Measurements from ENCODE around the gene CDK5R2. TPM values are rescaled to one million over a fixed set of nuclear protein-coding genes. Genes with fewer than 3 reads are reported as not detected.

CDK5R2 gene
- total and polyA plus RNA-seq, 12 donors = 0.09 TPM; not detected in 11

DNA sequence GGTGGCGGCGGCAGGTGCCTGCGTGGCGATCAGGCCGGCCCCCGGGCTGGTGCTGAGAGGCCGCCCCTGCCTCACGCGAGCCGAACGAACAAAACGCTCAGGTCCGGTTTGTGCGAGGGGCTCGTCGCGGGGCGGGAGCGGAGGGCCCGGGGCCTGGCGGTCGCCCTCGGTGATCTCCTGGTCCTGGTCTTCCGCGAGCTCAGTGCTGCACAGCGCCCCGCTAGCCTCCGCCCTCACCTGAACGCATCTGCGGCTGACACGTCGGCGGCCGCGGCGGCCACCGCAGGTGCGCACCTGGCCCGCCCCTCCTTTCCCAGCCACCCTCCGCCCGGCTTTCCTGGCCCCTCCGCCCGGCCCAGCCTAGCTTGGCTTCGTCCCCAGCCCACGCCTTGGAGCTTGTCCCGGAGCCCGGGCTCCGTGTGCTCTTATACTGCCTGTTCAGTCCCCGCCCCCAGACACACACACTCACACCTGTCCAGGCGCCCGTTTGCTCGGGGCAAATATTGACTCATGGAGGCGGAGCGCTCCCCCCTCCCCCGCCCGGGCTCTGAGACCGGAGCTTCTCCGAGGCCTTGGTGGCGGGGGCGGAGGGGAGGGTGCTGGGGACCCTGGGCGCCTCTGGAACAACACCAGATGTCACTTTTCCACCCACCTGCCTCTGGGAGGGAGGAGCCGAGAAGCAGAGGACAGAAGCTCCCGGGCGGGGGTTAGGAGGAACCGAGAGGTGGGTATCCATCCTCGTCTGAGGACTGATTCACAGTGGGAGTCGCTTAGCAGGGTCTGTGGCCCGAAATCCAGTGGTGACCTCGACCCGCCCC is 42.3 kb downstream of the CDK5R2 start:
- H3K27ac ChIP-seq = no peak overlapping the region
- ATAC-seq (peak in 3 of 8 donors; percentile 7 to 33 (median 20)), DNase-seq (no peak)
- TF ChIP-seq CTCF (IDR thresholded peaks at IDR 0.05) = no peak
- peaks cover 18 to 25% (median 21%) of the 10 kb centered on the region in 9 donors for H3K4me1 ChIP-seq
- intact Hi-C loops (cut with DNase I) = no loop called here
- peak overlapping the region in 1 of 10 donors; percentile 1 for H3K4me3 ChIP-seq
- peaks cover 20 to 99% (median 93%) of the 10 kb centered on the region in 7 donors for H3K27me3 ChIP-seq
- H3K36me3 ChIP-seq = no peaks in the 10 kb centered on the region
- 1 to 3% methylated on average over 60 to 70 of the region's 70 CpGs for WGBS, 2 donors
- H3K9me3 ChIP-seq = no peaks in the 10 kb centered on the region

DNA sequence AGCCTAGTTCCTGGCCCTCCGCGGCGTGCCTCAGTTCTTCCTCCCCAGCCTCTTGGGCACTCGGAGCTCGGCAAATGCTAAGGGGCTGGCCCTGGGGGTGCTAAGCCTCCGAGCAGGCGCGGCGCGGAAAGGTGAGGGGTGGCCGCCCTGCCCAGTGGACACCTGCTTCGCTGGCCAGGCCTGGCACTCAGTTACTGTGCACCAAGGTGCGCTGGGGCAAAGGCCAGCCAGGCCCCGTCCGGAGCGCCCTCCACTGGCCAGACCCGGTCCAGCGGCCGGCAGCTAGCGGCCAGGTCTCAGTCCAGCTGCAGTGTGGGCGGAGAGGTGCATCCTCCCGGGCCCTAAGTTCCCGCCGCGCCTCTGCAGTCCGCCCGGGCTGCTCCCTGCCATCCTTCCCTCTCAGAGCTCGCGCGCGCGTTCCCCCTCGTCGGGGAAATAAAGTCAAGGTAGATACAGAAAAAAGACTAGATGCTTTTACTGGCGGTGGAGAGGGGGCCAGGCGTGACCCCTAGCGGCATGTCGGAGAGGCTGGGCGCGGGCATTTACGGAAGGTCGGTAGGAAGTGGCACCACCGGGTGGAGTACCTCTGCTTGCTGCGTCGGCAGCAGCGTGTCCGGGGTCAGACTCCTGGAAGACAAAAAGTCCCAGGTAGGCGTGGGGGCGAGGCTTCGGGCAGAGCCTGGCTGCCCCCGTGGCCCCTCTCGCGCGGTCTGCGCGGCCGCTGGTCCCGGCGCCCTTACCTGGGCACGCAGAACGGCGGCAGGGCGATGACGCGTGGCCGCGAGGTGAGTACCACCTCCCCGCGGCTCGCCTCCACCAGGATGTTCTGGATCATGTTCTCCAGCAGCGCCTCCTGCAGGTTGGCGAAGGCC is 43.2 kb downstream of the CDK5R2 start:
- Histone ChIP-seq H3K36me3 (no peaks in the 10 kb centered on the region), H3K27ac (no peak overlapping the region), H3K9me3 (no peaks in the 10 kb centered on the region), H3K4me1 (peaks cover 18 to 25% (median 21%) of the 10 kb centered on the region in 9 donors), H3K27me3 (peaks cover 20 to 99% (median 93%) of the 10 kb centered on the region in 7 donors), H3K4me3 (peak overlapping the region in 5 of 10 donors; percentile 9 to 18 (median 14))
- intact Hi-C loops (cut with DNase I) = no loop called here
- peak in 4 of 9 donors; percentile 24 to 45 (median 41) for TF ChIP-seq CTCF (IDR thresholded peaks at IDR 0.05)
- peak in 3 of 8 donors; percentile 13 to 25 (median 22) for ATAC-seq
- DNase-seq = no peak
- WGBS, 2 donors = 1 to 2% methylated on average over 72 of the region's 72 CpGs

GRCh38 chr2:219003267-219003634 is 43.8 kb downstream of the CDK5R2 start:
- H3K9me3 ChIP-seq = no peaks in the 10 kb centered on the region
- ATAC-seq (peak in 2 of 8 donors; percentile 23 to 25), DNase-seq (no peak)
- peaks cover 18 to 25% (median 21%) of the 10 kb centered on the region in 9 donors for H3K4me1 ChIP-seq
- H3K36me3 ChIP-seq = no peaks in the 10 kb centered on the region
- H3K4me3 ChIP-seq = peak overlapping the region in 3 of 10 donors; percentile 9 to 18 (median 11)
- intact Hi-C loops (cut with DNase I) = no loop called here
- peaks cover 20 to 100% (median 98%) of the 10 kb centered on the region in 7 donors for H3K27me3 ChIP-seq
- 4 to 8% methylated on average over 20 of the region's 20 CpGs for WGBS, 2 donors
- TF ChIP-seq CTCF (IDR thresholded peaks at IDR 0.05) = peak in 2 of 9 donors; percentile 26 to 30
- no peak overlapping the region for H3K27ac ChIP-seq

- DNase-seq (no peak), ATAC-seq (no peak)
- Histone ChIP-seq H3K4me1 (peaks cover 18 to 25% (median 21%) of the 10 kb centered on the region in 9 donors), H3K27ac (no peak overlapping the region), H3K9me3 (no peaks in the 10 kb centered on the region), H3K4me3 (no peak overlapping the region), H3K36me3 (no peaks in the 10 kb centered on the region), H3K27me3 (peaks cover 20 to 100% (median 98%) of the 10 kb centered on the region in 7 donors)
- WGBS, 2 donors = 72 to 84% methylated on average over 3 of the region's 3 CpGs
- intact Hi-C loops (cut with DNase I) = no loop called here
- TF ChIP-seq CTCF (IDR thresholded peaks at IDR 0.05) = no peak
Measured at GRCh38 chr2:219003979-219004378, 44.5 kb downstream of the CDK5R2 start.

Data from heart right ventricle (tissue), 16 donors.